HEK293 (cell line): ENCODE data around the gene SEC61G.
A peak's percentile ranks its signal among the peaks of the same experiment; 100 is the strongest.

ENCODE experiments used
- CTCF ChIA-PET: fragments of 350-600 bp; formaldehyde crosslinking; extraction: SDS; loops from one replicate; lab custom pipeline; 2021; ENCODE audit warnings: antibody characterized with exemption; lab: Yijun Ruan, JAX
- POLR2A ChIA-PET: fragments of 300-600 bp; formaldehyde crosslinking; extraction: SDS; loops from one replicate; lab custom pipeline; 2020; ENCODE audit warnings: antibody characterized with exemption, inconsistent platforms; lab: Yijun Ruan, JAX
- H3K27ac ChIP-seq: fragments of 200-500 bp; sonication (Bioruptor generic); 2 replicates; pipeline ENCODE4 v1.5.1; 2014; ENCODE audit warnings: low read depth, low read length, control low read depth, inconsistent platforms; ENCODE audit errors: extremely low read depth
- H3K36me3 ChIP-seq, 2 experiments: fragments of 200-500 bp in 1 of 2; sonication (Bioruptor generic) in 1 of 2; 1 replicate in 1 of 2; 2 replicates in 1 of 2; pipeline ENCODE4 v1.5.1; 2014 to 2017; ENCODE audit warnings: inconsistent platforms in 2 of 2, low read length in 2 of 2; ENCODE audit not compliant: control insufficient read depth in 2 of 2, insufficient read depth in 1 of 2
- H3K4me1 ChIP-seq: fragments of 200-500 bp; sonication (Bioruptor generic); 2 replicates; pipeline ENCODE4 v1.5.1; 2014; ENCODE audit warnings: mild to moderate bottlenecking, low read length, inconsistent platforms; ENCODE audit not compliant: control insufficient read depth, insufficient read depth
- H3K4me3 ChIP-seq: 2 replicates; pipeline ENCODE4 v1.5.1; 2011; ENCODE audit warnings: low read depth, mild to moderate bottlenecking, control low read depth, low read length, moderate library complexity
- H3K9me3 ChIP-seq: fragments of 200-500 bp; sonication (Bioruptor generic); 2 replicates; pipeline ENCODE4 v1.5.1; 2014; ENCODE audit warnings: low read depth, low read length, inconsistent platforms; ENCODE audit not compliant: control insufficient read depth, insufficient read depth
- BCL11B ChIP-seq: fragments of 450-650 bp; formaldehyde crosslinking; IDR thresholded peaks from 2 replicates; pipeline ENCODE4 v1.5.1; 2016; ENCODE audit warnings: low read depth, missing biosample characterization, missing genetic modification characterization
- HOXC10 ChIP-seq: sonication (generic); formaldehyde crosslinking; IDR thresholded peaks from 2 replicates; pipeline ENCODE4 v1.8.1; 2023; ENCODE audit warnings: mild to moderate bottlenecking, missing genetic modification reagents
- RBAK ChIP-seq: fragments of 450-650 bp; formaldehyde crosslinking; IDR thresholded peaks from 2 replicates; pipeline ENCODE4 v1.5.1; 2016; ENCODE audit warnings: missing biosample characterization, missing genetic modification characterization
- REPIN1 ChIP-seq: fragments of 450-650 bp; formaldehyde crosslinking; IDR thresholded peaks from 2 replicates; pipeline ENCODE4 v1.5.1; 2017; ENCODE audit warnings: missing biosample characterization, missing genetic modification characterization, low read depth
- SP7 ChIP-seq: fragments of 450-650 bp; formaldehyde crosslinking; IDR thresholded peaks from 2 replicates; pipeline ENCODE4 v1.5.1; 2016; ENCODE audit warnings: missing biosample characterization, missing genetic modification characterization
- YY1 ChIP-seq: fragments of 450-650 bp; formaldehyde crosslinking; IDR thresholded peaks from 2 replicates; pipeline ENCODE4 v1.5.1; 2018; ENCODE audit warnings: missing biosample characterization, missing genetic modification characterization
- ZBTB17 ChIP-seq: fragments of 450-650 bp; formaldehyde crosslinking; IDR thresholded peaks from 2 replicates; pipeline ENCODE4 v1.5.1; 2016; ENCODE audit warnings: missing biosample characterization, missing genetic modification characterization
- ZEB2 ChIP-seq: fragments of 450-650 bp; formaldehyde crosslinking; IDR thresholded peaks from 2 replicates; pipeline ENCODE4 v1.5.1; 2016; ENCODE audit warnings: missing biosample characterization, missing genetic modification characterization
- ZNF10 ChIP-seq: fragments of 450-650 bp; formaldehyde crosslinking; IDR thresholded peaks from 2 replicates; pipeline ENCODE4 v1.5.1; 2017; ENCODE audit warnings: missing biosample characterization, missing genetic modification characterization
- ZNF2 ChIP-seq: fragments of 450-650 bp; formaldehyde crosslinking; IDR thresholded peaks from 2 replicates; pipeline ENCODE4 v1.5.1; 2016; ENCODE audit warnings: missing biosample characterization, missing genetic modification characterization
- ZNF302 ChIP-seq: fragments of 450-650 bp; formaldehyde crosslinking; IDR thresholded peaks from 2 replicates; pipeline ENCODE4 v1.5.1; 2016; ENCODE audit warnings: missing biosample characterization, missing genetic modification characterization, low read depth
- ZNF335 ChIP-seq: fragments of 450-650 bp; formaldehyde crosslinking; conservative IDR thresholded peaks from 2 replicates; pipeline ENCODE4 v1.5.1; 2016; ENCODE audit warnings: missing biosample characterization, missing genetic modification characterization
- ZNF423 ChIP-seq: fragments of 450-650 bp; formaldehyde crosslinking; IDR thresholded peaks from 2 replicates; pipeline ENCODE4 v1.5.1; 2016; ENCODE audit warnings: missing biosample characterization, missing genetic modification characterization
- ZNF544 ChIP-seq: fragments of 450-650 bp; formaldehyde crosslinking; IDR thresholded peaks from 2 replicates; pipeline ENCODE4 v1.5.0; 2017; ENCODE audit warnings: missing biosample characterization, missing genetic modification characterization
- ZNF555 ChIP-seq: fragments of 450-650 bp; formaldehyde crosslinking; conservative IDR thresholded peaks from 2 replicates; pipeline ENCODE4 v1.5.1; 2017; ENCODE audit warnings: missing biosample characterization, mild to moderate bottlenecking, missing genetic modification characterization, inconsistent platforms
- ZNF596 ChIP-seq: fragments of 450-650 bp; IDR thresholded peaks from 2 replicates; pipeline ENCODE4 v1.5.0; 2018; ENCODE audit warnings: missing biosample characterization, mild to moderate bottlenecking, missing genetic modification characterization, moderate library complexity
- ZNF624 ChIP-seq: fragments of 450-650 bp; formaldehyde crosslinking; IDR thresholded peaks from 2 replicates; pipeline ENCODE4 v1.5.1; 2017; ENCODE audit warnings: missing biosample characterization, missing genetic modification characterization
- ZNF654 ChIP-seq: fragments of 450-650 bp; formaldehyde crosslinking; IDR thresholded peaks from 2 replicates; pipeline ENCODE4 v1.5.1; 2016; ENCODE audit warnings: low read depth, missing biosample characterization, missing genetic modification characterization
- ZNF660 ChIP-seq: fragments of 450-650 bp; IDR thresholded peaks from 2 replicates; pipeline ENCODE4 v1.5.1; 2018; ENCODE audit warnings: missing biosample characterization, mild to moderate bottlenecking, missing genetic modification characterization
- ZNF768 ChIP-seq: fragments of 450-650 bp; formaldehyde crosslinking; IDR thresholded peaks from 2 replicates; pipeline ENCODE4 v1.5.1; 2018; ENCODE audit warnings: missing biosample characterization, mild to moderate bottlenecking, missing genetic modification characterization
- ZXDB ChIP-seq: fragments of 450-650 bp; formaldehyde crosslinking; IDR thresholded peaks from 2 replicates; pipeline ENCODE4 v1.5.1; 2016; ENCODE audit warnings: missing biosample characterization, missing genetic modification characterization
- TF ChIP-seq, protein P1 (sequence below): fragments of 450-650 bp; formaldehyde crosslinking; IDR thresholded peaks from 2 replicates; pipeline ENCODE4 v1.5.1; 2016; ENCODE audit warnings: missing biosample characterization, missing genetic modification characterization
- TF ChIP-seq, protein P2 (sequence below): fragments of 450-650 bp; formaldehyde crosslinking; IDR thresholded peaks from 2 replicates; pipeline ENCODE4 v1.5.1; 2016; ENCODE audit warnings: missing biosample characterization, missing genetic modification characterization
- TF ChIP-seq, protein P3 (sequence below): fragments of 450-650 bp; formaldehyde crosslinking; IDR thresholded peaks from 2 replicates; pipeline ENCODE4 v1.5.1; 2016; ENCODE audit warnings: missing biosample characterization, missing genetic modification characterization
- TF ChIP-seq, protein P4 (sequence below): fragments of 450-650 bp; formaldehyde crosslinking; IDR thresholded peaks from 2 replicates; pipeline ENCODE4 v1.5.1; 2016; ENCODE audit warnings: missing biosample characterization, missing genetic modification characterization
- TF ChIP-seq, protein P5 (sequence below): fragments of 450-650 bp; formaldehyde crosslinking; IDR thresholded peaks from 2 replicates; pipeline ENCODE4 v1.5.1; 2016; ENCODE audit warnings: missing biosample characterization, missing genetic modification characterization
- TF ChIP-seq, protein P6 (sequence below): sonication (generic); formaldehyde crosslinking; IDR thresholded peaks from 2 replicates; pipeline ENCODE4 v1.8.1; 2022; ENCODE audit warnings: mild to moderate bottlenecking, moderate library complexity, missing genetic modification reagents

SEC61G gene

GRCh38 chr7:54773472-54774399 lies 14.7 kb upstream of the SEC61G start:
- H3K4me1 ChIP-seq = no peaks in the 10 kb centered on the region
- ChIA-PET POLR2A (interaction anchor here (0.7 to 1.9 kb wide), 3 partner anchors 15 to 482 kb away, joined by 3 to 5 read pairs (median 4); partner anchors contain the start of gene SEC61G), CTCF (interaction anchor here (0.5 to 8.0 kb wide), 44 partner anchors 8 to 820 kb away, joined by 3 to 141 read pairs (median 4); partner anchors contain the start of gene SEC61G)
- H3K9me3 ChIP-seq = no peaks in the 10 kb centered on the region
- no peak overlapping the region for H3K27ac ChIP-seq
- peak overlapping the region; percentile 6; the same call in 1 of the 2 replicates for H3K4me3 ChIP-seq
- H3K36me3 ChIP-seq = no peaks in the 10 kb centered on the region
- TF ChIP-seq ZNF335 (tag by site-specific recombination) (peak; percentile 49), HOXC10 (CRISPR knock-in tag) (no peak), ZNF555 (tag by site-specific recombination) (no peak), ZEB2 (tag by site-specific recombination) (no peak), ZNF302 (tag by site-specific recombination) (no peak), ZNF768 (no peak), ZNF423 (tag by site-specific recombination) (no peak), ZNF596 (tag by site-specific recombination) (no peak), SP7 (0 out of 2 replicates have a peak, but pooled peaks have one; percentile 17), ZNF2 (tag by site-specific recombination) (peak; percentile 59; the same call in 1 of the 2 replicates), ZXDB (tag by site-specific recombination) (0 out of 2 replicates have a peak, but pooled peaks have one; percentile 51), ZNF544 (tag by site-specific recombination) (no peak), ZNF654 (tag by site-specific recombination) (peak; percentile 85), ZNF660 (peak; percentile 29; the same call in 1 of the 2 replicates), ZBTB17 (0 out of 2 replicates have a peak, but pooled peaks have one; percentile 13), REPIN1 (tag by site-specific recombination) (no peak), YY1 (0 out of 2 replicates have a peak, but pooled peaks have one; percentile 12), ZNF10 (tag by site-specific recombination) (peak; percentile 62; the same call in 1 of the 2 replicates), BCL11B (tag by site-specific recombination) (no peak), ZNF624 (tag by site-specific recombination) (no peak), RBAK (tag by site-specific recombination) (no peak)
- TF ChIP-seq, protein P1, sequence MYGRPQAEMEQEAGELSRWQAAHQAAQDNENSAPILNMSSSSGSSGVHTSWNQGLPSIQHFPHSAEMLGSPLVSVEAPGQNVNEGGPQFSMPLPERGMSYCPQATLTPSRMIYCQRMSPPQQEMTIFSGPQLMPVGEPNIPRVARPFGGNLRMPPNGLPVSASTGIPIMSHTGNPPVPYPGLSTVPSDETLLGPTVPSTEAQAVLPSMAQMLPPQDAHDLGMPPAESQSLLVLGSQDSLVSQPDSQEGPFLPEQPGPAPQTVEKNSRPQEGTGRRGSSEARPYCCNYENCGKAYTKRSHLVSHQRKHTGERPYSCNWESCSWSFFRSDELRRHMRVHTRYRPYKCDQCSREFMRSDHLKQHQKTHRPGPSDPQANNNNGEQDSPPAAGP (tag by site-specific recombination) = no peak
- TF ChIP-seq, protein P2, sequence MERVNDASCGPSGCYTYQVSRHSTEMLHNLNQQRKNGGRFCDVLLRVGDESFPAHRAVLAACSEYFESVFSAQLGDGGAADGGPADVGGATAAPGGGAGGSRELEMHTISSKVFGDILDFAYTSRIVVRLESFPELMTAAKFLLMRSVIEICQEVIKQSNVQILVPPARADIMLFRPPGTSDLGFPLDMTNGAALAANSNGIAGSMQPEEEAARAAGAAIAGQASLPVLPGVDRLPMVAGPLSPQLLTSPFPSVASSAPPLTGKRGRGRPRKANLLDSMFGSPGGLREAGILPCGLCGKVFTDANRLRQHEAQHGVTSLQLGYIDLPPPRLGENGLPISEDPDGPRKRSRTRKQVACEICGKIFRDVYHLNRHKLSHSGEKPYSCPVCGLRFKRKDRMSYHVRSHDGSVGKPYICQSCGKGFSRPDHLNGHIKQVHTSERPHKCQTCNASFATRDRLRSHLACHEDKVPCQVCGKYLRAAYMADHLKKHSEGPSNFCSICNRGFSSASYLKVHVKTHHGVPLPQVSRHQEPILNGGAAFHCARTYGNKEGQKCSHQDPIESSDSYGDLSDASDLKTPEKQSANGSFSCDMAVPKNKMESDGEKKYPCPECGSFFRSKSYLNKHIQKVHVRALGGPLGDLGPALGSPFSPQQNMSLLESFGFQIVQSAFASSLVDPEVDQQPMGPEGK = no peak
- TF ChIP-seq, protein P3, sequence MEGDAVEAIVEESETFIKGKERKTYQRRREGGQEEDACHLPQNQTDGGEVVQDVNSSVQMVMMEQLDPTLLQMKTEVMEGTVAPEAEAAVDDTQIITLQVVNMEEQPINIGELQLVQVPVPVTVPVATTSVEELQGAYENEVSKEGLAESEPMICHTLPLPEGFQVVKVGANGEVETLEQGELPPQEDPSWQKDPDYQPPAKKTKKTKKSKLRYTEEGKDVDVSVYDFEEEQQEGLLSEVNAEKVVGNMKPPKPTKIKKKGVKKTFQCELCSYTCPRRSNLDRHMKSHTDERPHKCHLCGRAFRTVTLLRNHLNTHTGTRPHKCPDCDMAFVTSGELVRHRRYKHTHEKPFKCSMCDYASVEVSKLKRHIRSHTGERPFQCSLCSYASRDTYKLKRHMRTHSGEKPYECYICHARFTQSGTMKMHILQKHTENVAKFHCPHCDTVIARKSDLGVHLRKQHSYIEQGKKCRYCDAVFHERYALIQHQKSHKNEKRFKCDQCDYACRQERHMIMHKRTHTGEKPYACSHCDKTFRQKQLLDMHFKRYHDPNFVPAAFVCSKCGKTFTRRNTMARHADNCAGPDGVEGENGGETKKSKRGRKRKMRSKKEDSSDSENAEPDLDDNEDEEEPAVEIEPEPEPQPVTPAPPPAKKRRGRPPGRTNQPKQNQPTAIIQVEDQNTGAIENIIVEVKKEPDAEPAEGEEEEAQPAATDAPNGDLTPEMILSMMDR (tag by site-specific recombination) = peak; percentile 42; the same call in 1 of the 2 replicates
- TF ChIP-seq, protein P4, sequence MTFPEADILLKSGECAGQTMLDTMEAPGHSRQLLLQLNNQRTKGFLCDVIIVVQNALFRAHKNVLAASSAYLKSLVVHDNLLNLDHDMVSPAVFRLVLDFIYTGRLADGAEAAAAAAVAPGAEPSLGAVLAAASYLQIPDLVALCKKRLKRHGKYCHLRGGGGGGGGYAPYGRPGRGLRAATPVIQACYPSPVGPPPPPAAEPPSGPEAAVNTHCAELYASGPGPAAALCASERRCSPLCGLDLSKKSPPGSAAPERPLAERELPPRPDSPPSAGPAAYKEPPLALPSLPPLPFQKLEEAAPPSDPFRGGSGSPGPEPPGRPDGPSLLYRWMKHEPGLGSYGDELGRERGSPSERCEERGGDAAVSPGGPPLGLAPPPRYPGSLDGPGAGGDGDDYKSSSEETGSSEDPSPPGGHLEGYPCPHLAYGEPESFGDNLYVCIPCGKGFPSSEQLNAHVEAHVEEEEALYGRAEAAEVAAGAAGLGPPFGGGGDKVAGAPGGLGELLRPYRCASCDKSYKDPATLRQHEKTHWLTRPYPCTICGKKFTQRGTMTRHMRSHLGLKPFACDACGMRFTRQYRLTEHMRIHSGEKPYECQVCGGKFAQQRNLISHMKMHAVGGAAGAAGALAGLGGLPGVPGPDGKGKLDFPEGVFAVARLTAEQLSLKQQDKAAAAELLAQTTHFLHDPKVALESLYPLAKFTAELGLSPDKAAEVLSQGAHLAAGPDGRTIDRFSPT = no peak
- TF ChIP-seq, protein P5, sequence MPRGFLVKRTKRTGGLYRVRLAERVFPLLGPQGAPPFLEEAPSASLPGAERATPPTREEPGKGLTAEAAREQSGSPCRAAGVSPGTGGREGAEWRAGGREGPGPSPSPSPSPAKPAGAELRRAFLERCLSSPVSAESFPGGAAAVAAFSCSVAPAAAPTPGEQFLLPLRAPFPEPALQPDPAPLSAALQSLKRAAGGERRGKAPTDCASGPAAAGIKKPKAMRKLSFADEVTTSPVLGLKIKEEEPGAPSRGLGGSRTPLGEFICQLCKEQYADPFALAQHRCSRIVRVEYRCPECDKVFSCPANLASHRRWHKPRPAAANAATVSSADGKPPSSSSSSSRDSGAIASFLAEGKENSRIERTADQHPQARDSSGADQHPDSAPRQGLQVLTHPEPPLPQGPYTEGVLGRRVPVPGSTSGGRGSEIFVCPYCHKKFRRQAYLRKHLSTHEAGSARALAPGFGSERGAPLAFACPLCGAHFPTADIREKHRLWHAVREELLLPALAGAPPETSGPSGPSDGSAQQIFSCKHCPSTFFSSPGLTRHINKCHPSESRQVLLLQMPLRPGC (tag by site-specific recombination) = no peak
- TF ChIP-seq, protein P6, sequence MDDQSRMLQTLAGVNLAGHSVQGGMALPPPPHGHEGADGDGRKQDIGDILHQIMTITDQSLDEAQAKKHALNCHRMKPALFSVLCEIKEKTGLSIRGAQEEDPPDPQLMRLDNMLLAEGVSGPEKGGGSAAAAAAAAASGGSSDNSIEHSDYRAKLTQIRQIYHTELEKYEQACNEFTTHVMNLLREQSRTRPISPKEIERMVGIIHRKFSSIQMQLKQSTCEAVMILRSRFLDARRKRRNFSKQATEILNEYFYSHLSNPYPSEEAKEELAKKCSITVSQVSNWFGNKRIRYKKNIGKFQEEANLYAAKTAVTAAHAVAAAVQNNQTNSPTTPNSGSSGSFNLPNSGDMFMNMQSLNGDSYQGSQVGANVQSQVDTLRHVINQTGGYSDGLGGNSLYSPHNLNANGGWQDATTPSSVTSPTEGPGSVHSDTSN (CRISPR knock-in tag) = no peak
